T-helper 2 cell treated with Interferon-gamma antibody and Interleukin-4, amounts not matched to agents 100 ng/mL and 5 ng/mL, for 36 hours (primary cell): Measurements from ENCODE around the gene FZD10. TPM values are rescaled to one million over a fixed set of nuclear protein-coding genes. Genes with fewer than 3 reads are reported as not detected.

Experiments
- intact Hi-C: fragments of 100-400 bp; cut with micrococcal nuclease; formaldehyde crosslinking; loops from one replicate; pipeline ENCODE4 v1.15.1; 2023
- total RNA-seq: library from RNA; stranded (reverse); gene quantifications from 2 replicates; pipeline ENCODE4 v1.2.3, GENCODE V29; 2022

Gene FZD10
- total RNA-seq = not detected in 2 replicates

- intact Hi-C loops = no loop called here
Observed at GRCh38 chr12:130162267-130162666, at the start of gene FZD10. FZD10 (plus strand) TSS chr12:130162464; CDS start chr12:130162943, 479 bp downstream.

GRCh38 chr12:130114952-130115351, 47.3 kb upstream of the FZD10 start:
- intact Hi-C loops = no loop called here

DNA sequence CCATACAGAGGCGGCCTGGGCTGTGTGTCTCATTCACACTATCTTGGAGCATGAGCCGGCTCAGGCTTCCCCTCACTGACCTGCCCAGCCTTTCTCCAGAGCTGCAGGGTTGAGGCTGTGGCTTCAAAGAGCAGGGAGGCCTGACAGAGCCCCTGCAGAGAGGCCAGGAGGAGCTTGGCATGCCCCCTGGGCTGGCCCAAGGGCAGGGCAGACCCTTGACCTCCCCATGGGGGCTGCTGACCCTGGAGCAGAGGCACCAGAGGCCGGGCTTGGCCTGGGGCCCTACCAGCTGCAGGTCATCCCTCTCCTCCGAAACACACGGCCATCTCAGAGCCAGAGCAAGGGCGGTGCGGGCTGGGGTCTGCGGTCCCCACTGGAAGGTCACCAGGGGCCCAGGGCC, 46.6 kb upstream of the FZD10 start:
- intact Hi-C loops = no loop called here

- intact Hi-C loops = no loop called here
Observed at GRCh38 chr12:130116791-130117190, 45.5 kb upstream of the FZD10 start.

- intact Hi-C loops = no loop called here
Observed at GRCh38 chr12:130117233-130117632, 45.0 kb upstream of the FZD10 start.

DNA sequence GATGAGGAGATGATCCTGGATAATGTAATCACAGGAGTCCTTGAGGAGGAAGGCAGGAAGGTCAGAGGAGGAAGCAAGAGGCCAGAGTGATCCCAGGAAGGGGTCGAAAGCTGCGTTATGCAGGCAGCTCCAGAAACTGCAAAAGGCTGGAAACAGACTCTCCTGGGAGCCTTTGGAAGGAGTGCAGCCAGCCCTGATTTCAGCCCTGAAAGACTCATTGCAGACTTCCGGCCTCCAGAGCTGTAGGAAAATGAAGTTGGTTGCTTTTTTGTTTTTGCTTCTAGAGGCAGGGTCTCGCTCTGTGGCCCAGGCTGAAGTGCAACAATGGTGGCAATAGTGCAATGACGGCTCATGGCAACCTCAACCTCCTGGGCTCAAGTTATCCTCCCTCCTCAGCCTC, 44.6 kb upstream of the FZD10 start:
- intact Hi-C loops = no loop called here

DNA sequence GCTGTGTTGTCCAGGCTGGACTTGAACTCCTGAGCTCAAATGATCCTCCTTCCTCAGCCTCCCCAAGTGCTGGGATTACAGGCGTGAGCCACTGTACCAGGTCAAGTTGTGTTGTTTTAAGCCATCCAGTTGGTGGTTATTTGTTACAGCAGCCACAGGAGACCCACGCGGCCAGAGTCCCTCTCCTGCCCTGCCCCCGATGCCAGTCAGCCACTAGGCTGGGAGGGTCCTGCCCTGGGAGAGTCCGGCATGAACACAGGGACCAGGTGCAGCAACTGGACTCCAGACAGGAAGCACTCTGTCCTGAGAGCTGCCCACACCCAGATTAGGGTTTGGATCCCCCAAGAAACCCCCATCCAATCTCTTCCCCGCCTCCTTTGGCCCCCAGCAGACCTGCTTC, 44.1 kb upstream of the FZD10 start:
- intact Hi-C loops = no loop called here

DNA sequence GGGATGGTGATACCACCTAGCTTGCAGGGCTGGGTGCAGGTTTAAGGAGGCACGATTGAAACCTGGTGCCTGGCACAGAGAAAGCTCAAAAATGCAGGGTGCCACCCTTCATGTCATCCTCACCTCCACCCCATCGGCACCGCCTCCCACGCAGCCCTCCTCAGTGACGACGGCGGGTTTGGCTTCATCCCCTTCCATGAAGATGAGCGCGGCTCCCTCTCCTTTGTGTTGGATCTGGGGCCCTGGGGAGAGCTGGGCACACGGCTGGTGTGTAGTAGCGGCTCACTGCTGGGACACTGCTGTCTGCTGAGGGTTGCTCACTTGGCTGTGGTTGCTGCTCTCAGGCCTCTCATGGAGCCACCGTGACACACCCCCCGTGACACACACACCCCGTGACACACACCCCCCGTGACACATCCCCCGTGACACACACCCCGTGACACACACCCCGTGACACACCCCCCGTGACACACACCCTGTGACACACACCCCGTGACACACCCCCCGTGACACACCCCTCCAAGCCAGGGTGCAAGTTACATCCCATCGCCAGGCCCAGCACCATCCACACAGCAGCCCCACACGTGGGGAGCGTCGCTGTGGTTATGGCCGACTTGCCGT, 42.9 kb upstream of the FZD10 start:
- intact Hi-C loops = no loop called here

DNA sequence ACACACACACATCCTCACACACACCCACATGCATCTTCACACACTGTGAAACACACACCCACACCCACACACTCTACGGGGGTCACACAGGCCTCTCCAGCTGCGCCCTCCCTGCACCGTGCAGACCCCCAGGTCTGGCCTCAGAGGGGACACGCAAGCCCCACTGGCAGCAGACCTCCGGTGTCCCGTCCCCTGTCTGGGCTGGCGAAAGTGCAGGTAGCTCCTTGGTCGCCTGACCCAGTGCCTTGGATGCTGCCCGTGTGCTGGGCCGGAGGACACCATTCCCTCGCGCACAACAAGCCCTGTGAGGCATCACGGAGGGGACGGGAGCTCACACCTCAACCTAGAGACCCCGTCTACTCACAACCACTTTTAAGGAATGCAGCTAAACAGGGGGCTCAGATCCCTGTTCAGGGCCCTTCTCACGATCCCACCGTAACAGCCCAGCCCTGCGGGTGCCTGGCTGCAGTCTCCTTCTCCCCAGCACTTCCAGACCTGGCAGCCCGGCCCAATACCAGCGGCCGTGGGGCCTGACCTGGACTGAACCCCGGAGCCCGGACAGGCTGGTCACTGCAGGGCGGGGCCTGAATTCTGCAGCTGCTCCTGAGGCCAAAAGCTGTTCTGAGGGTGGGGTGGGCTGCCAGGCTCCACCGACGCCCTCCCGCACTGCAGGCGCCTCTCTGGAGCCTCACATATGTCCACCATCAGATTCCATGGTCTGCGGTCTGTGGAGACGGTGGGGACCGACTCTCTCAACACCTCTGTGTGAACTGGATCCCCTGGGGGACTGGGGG, 42.1 kb upstream of the FZD10 start:
- intact Hi-C loops = no loop called here

DNA sequence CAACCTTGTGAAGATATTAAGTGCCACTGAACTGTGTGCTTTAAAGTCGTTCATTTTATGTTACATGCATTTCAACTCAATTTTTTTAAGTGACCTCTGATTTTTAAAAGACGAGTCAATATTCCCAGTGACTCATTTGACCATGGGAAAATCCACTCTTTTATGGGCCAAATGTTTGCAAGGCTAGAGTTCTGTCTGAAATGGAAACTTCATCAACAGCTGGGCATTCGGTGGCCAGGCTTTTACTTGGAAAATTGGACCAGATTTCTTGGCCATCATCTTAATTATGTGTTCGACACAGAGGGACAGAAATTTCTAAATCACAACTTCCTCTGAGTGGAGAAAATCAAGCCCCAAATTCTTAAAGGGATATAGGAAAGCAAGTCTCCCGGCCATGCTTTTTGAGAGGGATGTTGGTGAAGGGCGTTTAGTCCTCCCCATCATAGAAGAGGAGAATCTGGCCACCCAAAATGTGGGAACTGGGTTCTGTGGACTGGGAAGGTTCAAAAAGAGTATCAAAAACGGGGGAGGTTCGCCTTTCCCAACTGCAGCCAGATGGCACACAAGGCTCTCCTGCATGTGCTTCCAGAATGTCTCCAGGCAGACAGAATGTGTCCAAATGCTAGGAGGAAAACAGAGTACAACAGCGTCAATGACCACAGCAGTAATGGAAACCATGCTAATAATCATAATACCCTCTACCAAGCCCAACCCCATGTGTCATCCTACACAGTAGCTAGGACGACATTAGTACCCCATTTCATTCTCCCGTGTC, 40.9 kb upstream of the FZD10 start:
- intact Hi-C loops = no loop called here

DNA sequence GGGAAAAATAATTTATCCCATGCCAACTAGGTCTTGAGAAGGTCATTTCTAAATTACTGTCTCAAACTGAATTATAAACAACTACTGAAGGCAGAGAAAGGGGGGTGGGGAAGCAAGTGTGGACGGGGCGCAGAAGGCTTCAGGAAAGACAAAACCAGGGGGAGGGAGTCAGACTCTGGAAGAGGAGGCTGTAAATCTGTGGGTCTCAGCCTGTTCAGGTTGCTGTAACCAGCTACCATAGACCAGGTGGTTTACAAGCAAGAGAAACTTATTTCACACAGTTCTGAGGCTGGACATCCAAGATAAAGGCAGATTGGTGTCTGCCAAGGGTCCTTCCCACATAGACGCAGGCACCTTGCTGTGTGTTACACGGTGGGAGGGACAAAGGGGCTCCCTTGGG, 39.9 kb upstream of the FZD10 start:
- intact Hi-C loops = no loop called here

DNA sequence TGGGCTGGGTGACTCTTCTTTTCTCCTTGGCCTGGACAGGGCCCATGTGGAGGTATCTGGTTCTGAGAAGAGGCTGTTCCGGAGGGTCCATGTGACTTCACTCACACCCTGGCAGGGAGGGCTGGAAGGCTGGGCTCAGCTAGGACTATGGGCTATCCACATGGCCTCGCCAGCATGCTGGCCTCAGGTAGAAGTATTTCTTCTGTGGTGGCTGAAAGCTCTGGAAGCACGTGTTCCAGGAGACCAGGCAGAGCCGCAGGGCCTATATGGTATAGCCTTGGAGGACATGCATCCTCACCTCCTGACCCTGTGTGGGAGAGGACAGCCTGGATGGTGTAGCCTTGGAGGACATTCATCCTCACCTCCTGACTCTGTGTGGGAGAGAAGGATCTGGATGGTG, 38.2 kb upstream of the FZD10 start:
- intact Hi-C loops = no loop called here

DNA sequence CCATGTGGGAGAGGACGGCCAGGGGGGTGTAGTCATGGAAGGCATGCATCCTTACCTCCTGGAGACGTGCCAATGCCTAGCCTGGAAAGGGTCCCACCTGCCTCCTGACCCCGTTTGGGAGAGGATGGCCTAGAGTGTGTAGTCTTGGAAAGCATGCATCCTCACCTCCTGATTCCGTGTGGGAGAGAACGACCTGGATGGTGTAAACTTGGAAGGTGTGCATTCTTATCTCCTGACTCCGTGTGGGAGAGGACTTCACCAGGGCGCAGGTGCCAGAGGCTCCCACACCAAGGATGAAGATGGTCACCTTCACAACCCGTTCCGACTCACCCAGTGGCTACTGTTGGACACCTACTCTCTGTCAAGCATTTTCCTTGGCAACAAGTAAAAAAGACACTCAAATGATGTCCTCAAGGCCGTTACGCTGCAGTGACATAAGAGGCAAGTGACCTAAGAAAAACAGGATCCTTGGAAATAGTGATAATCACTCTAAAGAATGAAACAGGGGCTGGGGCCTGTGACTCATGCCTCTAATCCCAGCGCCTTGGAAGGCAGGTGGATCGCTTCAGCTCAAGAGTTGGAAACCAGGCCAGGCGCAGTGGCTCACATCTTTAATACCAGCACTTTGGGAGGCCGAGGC, 37.5 kb upstream of the FZD10 start:
- intact Hi-C loops = no loop called here

DNA sequence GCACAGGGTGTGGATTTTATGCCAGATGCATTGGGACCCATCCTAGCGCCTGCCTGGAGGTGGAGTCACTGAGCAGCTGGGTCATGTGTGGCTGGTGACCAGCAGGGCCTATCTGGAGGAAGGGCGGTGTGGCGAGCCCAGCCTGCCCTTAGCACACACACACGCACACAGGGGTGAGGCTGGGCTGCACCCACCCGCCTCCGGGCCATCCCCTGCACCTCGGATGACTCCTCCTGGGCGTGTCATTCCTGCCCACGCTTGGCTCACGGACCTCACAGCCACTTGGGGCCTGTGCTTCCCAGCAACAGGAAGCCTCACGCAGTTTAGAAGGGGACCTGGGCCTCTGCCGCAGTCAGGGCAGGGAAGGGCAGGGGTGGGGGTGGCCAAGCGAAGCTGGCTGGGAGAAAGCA, 36.2 kb upstream of the FZD10 start:
- intact Hi-C loops = no loop called here

- intact Hi-C loops = no loop called here
Observed at GRCh38 chr12:130127532-130127911, 34.7 kb upstream of the FZD10 start.

- intact Hi-C loops = no loop called here
Observed at GRCh38 chr12:130127912-130128789, 34.1 kb upstream of the FZD10 start.

GRCh38 chr12:130128790-130129735, 33.2 kb upstream of the FZD10 start:
- intact Hi-C loops = no loop called here

DNA sequence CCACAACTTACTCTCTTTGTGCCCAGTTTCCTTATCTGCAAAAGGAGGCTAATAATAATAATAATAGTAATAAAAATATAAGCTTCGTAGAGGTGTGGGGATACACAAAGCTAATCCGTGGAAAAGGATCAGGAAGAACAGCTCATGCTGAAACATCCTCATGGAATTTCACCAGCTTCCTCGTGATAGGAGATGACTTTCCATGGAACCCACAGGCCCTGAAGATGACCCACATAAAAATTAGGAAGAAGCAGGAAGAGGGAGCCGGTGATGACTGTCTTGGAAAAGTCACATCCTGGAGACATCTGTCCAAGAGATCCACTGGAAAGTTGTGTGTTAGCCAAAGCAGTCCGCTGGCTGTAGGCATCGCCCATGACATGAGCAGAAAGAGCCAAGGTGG, 31.9 kb upstream of the FZD10 start:
- intact Hi-C loops = no loop called here

DNA sequence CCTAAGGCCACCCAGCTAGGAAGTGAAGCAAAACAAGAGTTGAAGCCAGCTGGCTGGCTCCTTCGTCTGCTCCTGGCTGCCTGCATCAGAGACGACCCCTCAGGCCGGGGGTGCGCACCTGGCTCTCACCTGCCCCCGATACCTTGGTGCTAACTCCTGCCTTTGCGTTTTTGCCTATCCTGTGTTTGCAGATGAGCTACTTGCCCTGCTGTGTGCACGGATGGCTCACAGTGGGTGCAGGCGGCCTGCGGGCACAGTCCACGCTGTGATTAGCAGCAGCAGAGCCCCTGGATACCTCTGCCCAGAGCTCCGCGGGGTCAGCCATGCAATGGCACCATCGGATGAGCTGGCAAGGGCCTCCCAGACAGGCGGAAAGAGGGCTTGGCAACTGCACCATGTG, 31.2 kb upstream of the FZD10 start:
- intact Hi-C loops = no loop called here

DNA sequence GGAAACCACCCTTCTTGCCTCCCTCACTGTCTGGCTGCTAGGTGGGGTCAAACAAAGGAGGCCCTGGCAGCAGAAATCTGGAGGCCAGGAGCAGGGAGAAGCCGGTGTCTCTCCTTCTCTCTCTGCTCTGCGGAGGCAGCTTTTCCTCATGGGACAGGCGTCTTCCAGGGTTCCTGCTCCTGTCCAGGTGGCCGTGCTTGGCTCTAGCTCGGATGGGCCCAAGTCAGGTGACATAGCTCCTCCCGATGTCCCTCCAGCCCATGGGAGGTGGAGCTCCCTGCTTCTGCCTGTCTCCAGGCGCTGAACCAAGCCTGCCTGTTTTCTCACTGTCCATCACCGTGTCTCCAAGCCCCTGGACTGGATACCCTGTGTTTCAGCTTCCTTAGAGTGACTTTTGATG, 30.5 kb upstream of the FZD10 start:
- intact Hi-C loops = no loop called here
